COLO829 (cell line): Measurements from ENCODE around the gene APC2.

Source experiments
- DNase-seq: peaks from one replicate; pipeline ENCODE4 v3.0.0; 2012; ENCODE audit warnings: low spot score

Gene APC2, protein sequence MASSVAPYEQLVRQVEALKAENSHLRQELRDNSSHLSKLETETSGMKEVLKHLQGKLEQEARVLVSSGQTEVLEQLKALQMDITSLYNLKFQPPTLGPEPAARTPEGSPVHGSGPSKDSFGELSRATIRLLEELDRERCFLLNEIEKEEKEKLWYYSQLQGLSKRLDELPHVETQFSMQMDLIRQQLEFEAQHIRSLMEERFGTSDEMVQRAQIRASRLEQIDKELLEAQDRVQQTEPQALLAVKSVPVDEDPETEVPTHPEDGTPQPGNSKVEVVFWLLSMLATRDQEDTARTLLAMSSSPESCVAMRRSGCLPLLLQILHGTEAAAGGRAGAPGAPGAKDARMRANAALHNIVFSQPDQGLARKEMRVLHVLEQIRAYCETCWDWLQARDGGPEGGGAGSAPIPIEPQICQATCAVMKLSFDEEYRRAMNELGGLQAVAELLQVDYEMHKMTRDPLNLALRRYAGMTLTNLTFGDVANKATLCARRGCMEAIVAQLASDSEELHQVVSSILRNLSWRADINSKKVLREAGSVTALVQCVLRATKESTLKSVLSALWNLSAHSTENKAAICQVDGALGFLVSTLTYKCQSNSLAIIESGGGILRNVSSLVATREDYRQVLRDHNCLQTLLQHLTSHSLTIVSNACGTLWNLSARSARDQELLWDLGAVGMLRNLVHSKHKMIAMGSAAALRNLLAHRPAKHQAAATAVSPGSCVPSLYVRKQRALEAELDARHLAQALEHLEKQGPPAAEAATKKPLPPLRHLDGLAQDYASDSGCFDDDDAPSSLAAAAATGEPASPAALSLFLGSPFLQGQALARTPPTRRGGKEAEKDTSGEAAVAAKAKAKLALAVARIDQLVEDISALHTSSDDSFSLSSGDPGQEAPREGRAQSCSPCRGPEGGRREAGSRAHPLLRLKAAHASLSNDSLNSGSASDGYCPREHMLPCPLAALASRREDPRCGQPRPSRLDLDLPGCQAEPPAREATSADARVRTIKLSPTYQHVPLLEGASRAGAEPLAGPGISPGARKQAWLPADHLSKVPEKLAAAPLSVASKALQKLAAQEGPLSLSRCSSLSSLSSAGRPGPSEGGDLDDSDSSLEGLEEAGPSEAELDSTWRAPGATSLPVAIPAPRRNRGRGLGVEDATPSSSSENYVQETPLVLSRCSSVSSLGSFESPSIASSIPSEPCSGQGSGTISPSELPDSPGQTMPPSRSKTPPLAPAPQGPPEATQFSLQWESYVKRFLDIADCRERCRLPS (N-terminal part only)

DNA sequence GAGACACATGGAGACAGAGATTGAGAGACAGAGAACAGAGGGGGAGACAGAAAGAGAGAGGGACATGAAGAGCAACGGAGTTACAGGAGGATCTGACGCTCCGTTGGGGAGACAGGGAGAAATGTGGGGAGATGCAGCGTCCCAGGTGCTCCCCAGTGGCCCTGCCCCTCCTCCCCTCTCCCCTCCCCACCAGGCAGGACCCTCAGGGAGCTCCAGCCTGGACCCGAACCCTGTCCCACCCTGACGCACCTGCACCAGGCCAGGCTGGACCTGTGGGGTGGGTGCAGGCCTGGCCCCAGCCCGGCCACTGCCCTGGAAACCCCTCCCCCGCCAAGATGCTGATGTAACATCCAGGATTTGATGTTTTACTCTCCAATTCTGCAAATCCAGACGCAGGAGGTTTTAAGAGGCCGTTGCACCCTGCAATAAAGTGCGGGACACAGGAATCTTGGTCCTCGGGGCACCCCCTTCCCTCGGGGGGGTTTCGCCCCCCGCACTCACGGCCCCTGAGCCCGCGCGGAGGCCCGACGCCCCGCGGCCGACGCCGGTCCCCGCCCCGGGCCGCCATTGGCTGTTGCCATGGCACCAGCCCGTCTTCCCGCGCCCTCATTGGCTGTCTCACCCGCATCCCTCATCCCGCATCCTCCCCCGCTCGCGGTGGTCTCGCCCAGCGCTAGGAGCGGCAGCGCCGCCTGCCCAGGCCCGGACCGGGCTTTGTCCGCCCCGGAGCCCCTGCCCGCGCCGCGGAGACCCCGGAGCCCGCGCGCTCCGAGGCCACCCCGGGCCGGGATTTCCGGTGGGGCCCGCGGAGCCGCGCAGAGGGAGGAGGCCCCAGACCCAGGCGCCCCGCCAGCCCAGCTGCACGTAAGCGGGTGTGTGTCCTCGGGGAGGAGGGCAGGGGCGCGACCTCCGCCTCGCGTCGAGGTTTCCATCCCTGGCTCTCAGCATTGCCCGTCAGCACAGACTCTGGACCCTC is at the start of gene APC2:
APC2 (plus strand) TSS at position 655 of the 976 bp plus-strand sequence. CDS start 2,881 bp downstream, outside the sequence.
- DNase-seq, result peak; percentile 48

DNA sequence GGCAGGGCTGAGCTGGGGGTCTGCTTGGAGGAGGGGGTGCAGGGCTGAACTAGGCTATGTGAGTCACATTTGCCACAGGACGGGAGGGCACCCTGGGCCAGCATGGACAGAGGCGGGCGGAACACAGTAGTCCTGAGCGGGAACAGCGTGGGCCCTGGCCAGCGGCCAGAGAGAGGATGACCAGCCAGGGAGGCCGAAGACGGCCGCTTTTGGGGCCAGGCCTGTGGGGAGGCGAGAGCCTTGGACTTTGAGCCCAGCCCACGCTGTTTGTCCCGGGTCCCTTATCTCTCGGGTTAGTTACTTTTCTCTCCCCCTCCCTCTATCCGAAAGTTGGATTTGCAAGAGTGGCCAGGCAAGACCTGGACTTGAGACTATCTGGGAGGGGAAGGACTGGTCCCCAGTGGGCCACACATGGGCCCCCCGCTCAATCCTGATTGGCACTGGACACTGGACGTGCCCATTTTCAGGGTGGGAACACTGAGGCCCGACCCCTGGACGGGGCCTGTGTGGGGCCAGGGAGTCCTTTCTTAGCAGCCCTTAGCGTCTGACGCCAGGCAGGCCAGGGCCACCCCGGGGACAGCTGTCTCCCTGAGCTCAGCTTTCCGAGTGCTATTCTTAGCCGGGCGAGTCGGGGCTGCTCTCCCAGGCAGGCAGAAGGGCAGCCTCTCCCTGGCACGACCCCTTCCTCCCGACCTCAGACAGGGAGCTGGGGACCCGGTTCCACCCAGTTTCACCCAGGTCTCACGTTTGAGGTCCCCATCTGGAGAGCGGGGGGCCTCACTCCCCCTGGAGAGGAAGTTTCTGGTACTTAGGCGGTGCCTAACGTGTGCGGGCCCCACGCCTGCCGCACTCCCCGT is 49.4 kb upstream of the APC2 start:
- DNase-seq, result no peak

DNA sequence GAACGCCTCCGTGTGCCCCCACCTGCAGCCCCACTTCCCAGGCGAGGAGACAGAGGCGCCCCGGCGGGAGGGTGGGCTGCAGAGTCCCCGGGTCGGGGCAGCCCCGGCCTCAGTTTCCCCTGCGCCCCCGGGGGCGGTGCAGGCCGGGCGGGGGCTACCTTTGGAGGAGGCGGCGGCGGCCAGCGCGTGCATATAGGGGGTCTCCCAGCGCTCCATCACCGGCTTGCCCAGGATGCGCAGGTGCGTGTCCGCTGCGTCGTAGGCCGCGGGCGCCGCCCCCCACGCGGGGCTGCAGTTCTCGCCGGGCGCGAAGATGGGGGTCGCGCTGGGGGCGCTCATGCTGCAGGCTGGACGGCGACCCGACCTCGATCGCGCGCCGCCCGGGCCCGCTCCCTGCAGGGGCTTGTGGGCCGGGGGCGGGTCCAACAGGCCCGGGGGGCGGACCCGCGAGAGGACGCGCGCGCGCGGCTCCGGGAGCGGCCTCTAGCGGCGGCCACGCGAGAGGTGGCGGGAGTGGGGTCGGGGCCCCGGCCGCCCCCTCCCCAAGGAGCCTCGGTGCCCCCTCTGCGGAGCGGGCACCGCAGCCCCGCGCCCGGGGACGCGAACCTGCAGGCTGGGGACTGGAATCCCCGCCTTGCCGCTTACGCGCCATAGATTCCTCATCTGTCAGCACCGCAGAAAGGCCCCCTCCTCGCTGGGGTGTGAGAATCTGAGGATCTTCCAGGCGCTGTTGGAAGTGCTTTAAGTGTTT is 48.6 kb upstream of the APC2 start, which contains the start of gene GAMT:
GAMT (minus strand) TSS at position 405 of the 751 bp plus-strand sequence; CDS start at position 339, 66 bp downstream.
- DNase-seq, result peak; percentile 39

DNA sequence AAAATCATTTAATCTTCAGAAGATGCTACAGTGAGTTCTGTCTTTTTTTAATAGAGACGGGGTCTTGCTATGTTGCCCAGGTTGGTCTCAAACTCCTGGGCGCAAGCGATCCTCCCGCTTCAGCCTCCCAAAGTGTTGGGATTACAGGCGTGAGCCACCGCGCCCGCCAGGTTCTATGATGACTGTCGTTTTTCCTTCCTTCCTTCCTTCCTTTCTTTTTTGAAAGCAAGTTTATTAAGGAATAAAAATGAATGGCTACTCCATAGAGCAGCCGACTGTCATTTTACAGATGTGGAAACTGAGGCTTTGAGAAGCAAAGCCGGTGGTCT is 48.1 kb upstream of the APC2 start:
- DNase-seq, result no peak

DNA sequence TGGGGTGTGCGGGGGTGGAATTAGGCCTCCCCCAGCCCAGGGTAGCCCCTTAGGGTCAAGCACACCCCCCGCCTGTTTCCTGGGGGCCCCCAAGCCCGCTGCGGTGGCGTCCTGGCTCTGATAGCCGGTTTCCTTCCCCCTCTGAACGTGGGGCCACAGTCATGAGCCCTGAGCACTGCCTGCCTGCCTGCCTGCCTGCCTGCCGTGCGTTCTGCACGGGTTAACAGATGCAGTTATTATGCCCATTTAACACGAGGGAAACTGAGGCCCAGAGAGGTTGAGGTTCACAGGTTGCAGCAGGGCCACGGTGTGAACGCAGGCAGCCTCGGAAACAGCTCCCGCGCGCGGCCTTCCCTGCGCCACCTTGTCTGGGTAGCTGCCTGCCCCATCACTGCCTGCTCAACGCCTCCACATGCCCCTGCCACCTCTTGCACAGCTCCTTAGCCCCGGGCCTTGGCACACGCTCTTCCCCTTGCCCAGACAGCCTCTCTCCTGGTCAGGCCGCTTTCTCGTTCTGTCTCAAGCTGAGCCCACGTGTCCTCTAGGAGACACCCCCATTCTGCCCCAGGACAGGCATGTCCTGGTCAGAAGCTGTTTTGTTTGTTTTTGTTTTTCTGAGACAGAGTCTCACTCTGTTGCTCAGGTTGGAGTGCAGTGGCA is 47.4 kb upstream of the APC2 start:
- DNase-seq, result no peak

DNA sequence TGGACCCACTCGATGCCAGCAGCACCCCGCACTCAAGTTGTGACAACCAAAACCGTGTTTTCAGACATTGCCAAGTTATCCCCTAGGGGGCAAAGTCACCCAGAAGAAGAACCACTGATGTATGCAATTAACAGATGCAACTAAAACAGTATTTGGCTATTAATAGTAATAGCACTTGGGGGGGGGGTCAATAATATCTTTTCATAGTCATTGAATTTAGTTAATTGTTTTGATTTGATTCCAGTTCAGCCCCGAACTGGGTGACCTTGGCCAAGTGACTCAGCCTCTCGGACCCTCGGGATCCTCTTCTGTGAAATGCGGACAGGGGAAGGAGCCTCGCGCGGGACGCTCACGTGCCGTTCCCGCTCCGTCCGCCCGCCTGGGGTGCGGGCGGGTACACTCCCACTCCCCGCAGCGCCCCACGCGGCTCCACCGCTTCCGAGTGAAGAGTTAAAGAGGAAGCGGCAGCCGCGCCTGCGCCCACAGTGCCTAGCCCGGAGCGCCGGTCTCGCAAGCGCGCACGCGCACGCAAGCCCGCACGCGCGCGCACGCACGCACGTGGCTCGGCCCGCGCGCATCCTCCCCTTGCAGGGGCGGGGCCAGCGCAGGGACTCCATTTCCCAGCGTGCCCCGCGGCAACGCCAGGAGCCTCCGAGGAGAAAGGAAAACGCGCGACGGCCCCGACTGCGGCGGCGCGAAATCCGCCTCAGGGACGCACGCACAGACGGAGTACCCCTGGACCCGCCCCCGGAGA is 43.0 kb upstream of the APC2 start:
- DNase-seq, result peak; percentile 96

DNA sequence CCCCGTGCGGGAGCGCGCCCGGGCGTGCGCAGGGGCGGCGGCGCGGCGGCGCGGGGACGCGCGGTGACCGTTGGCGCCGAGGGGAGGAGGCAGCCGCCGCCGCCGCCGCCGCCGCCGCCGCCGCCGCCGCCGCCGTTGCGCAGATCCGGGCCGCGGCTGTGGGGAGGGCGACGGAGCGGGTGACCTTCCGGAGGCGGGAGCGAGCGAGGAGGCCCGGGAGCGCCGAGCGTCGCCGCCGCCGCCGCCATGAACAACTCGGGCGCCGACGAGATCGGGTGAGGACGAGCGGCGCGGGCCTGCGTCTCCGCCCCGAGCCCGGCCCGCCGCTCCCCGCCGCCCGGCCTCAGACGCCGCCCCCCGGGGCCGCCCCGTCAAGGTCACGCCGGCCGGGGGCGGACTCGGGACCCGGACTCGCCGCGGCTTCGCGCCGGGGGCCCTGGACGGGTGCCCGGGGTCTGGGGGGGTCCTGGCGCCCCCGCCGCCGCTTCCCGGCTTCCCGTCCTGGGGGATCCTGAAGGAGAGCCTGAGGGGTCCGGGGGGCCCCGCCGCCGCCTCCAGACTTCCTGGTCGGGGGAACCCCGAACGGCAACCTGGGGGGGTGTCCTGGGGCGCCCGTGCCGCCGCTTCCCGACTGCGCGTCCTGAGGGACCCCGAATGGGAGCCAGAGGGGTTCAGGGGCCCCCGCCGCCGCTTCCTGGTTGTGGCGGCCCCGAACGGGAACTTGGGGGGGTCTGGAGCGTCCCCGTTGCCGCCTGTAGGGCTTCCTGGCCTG is 42.2 kb upstream of the APC2 start, which contains the start of gene DAZAP1:
DAZAP1 (plus strand) TSS at position 59 of the 772 bp plus-strand sequence; CDS start at position 247, 188 bp downstream.
- DNase-seq, result no peak

DNA sequence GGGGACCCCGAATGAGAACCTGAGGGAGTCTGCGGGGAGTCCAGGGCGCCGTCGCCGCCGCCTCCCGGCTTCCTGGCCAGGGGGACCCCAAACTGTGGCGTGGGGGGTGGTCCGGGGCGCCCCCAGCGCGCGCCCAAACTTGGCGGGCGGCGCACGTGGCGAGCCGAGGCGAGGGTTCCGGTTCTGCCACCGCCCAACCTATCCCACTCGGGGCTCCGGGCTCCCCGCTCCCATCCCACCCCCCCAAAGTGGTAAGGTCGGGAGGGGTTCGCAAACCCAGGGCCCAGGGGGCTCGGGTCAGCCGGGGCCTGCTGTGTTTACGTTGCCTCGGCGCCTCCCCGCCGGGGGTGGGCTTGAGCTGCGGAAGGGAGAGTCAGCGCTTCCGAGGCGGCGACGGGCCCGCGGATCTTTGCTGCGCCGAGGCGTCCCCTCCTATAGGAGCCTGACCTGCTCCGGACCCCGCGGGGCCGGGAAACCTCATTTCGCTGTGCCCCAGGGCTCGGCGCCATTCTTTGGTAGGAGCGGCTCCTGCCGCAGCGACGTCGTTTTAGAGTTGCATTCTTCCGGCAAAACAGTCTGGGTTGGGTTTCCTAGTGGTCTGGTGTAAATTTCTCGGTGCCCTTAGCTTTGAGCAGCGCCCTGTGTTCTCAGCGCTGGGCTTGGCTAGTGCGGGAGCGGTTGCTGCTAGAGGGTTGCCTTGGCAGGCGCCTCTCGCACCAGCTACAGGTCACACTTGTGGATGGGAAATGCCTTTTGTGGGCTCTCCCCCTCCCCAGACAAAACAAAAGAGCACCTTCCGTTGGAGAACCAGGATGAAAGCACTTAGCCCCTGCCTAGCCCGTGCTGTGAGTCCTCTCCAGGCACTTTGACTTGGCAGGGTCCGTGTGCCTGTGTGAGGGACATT is 41.4 kb upstream of the APC2 start:
- no peak for DNase-seq

DNA sequence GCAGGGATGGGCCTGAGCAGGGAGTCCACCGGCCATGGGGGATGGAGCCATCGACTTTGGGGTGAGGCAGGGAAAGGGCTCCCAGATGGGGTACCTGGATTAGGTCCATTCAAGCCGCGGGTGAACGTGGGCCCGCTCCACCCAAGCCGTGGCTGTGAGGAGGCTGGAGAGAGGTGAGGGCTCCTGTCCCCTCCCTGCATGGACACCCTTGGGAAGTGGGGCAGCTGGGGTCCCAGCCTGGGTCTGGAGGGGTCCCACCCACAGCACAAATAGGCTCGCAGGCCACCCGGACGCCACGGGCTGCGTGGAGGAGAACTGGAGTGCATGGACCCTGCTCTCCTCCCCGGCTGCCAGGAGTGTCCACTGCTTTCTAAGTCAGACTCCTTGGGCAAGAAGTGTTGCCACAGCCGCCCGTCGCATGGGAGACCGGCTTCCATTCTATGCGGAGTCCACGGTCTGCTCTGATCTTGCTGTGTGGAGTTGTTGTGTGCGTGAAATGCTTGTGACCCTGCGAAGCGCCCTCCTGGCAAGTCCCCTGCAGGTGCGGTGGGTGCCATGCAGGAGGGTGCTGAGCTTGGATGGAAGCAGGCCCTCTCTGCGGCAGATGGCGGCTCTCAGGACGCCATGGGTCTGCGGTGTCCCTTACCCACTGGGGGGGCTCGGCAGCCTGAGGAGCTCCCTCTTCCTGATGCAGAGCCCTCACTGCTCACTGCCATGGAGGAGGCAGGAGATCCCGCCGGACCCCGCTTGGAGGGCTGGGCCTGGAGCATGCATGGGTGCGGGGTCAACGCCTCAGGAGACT is 40.5 kb upstream of the APC2 start:
- DNase-seq, result no peak

DNA sequence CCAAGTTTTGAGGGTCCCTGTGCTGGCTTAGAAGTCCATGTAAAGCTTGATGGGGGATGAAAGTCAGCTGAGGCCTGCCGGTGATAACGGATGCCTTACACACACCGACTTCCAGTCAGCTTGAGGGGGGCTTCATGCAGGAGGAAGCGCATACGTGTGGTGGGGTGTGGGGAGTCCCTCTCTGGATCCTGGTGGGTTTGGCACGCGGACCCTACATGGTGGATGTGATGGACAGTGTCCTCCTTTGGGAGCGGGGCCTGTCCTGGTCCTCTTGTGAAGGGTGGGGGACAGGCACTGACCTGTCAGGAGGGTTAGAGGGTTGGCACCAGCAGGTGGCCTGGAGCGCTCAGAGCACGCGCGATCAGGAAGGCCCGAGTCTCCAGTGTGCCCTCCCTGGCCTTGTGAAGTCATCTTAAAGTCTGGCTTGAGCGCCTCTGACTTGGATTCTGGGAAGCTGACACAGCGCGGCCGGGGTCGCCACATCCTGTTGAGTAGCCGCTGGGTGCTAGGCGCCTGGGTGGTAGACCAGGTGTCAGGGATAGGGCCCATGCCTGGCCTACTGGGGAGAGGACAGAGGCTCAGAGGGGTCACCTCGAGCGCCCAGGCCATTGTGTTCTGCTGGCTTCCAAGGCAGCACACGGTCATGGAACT is 39.7 kb upstream of the APC2 start:
- DNase-seq, result no peak

DNA sequence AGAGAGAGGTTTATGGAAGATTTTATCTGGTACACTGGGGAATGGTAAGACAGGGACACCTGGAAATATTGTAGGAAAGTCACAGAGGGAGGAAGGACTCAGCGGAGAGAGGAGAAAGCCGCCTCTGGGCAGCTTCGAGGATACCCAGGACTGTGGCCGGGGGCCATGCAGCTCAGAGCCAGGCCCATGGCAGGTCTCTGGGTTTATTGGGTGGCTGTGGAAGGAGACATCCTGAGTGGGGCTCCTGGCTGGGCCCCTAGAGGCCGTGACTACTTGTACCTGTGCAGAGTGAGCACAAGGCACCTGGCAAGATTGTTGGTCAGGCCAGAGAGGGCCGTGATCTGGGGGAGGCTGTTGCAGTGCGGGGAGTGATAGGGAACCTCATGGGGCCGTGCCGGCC is 39.1 kb upstream of the APC2 start:
- DNase-seq, result no peak

DNA sequence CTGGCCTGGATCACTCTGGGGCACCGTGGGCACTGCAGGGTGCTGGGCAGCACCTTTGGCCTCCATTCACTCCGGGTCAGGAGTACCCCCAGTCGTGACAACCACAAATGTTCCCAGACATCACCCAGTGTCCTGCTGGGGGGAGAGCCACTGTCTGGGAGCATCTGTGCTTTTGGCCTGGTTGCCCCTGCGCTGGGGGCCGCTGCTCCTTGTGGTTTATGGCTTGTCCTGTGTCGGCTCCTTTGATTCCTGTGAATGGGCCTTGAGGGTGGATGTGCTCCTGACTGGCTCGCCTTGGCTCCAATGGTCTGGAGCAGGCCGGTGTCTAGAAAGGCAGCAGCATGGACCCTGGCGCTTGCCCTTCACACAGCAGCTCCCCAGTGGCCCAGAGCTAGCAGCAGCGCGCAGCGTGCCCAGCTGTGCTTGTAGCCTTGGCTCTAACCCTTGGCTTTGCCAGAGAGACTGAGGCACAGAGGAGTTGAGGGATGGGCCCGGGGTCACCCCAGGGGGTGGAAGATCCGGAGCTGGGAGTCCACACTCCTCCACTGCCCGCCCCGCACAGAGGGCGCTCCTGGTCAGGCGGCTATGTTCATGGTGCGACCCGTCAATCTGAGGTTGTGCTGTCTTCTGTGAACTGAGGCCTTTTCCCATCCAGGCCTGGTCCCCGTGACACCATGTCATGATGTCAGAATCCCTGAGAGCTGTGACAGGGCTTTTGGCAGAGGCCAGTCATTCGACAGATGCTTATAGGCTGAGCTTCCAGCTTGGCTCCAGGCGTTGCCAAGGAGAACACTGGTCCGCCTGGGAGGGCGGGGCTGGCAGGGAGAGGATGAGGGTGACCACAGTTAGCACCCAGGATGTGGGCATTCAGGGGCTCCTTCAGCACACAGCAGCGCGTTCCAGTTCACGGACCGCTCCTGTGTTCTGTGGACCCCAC is 38.4 kb upstream of the APC2 start:
- no peak for DNase-seq

DNA sequence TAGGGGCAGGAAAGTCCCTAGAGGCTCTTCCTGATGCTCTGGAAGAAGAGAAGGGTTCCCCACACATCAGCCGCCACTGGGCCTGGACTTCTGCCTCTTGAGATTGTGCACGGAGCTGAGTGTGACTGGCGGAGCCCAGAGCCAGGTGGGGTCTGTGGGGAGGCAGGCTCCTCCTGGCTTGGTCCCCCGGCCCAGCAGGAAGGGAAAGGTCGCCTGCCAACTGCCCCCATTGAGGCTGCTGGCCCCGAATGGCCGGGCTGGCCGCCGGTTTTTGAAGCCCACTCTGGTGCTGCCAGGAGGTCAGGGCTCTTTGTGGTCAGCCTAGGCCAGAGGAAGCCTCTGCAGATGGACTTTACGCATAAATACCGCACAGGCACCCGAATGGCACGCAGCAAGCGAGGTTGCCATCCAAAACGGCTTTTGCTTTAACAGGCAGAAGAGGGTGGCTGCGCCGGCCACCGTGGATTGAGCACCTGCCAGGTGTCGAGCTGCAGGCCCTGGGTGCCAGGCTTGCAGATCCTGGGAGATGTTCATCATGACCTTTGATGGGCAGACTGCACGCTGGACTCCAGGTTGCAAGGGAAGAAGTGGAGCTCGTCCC is 37.5 kb upstream of the APC2 start:
- no peak for DNase-seq
